Psoas muscle (tissue), 8 donors: ENCODE data around the gene CHST8. TPM values are rescaled to one million over a fixed set of nuclear protein-coding genes. Genes with fewer than 3 reads are reported as not detected.

Source experiments
- ATAC-seq, 4 donors: fragments of 200-7000 bp; cut with Tn5 transposase; one replicate each; pipeline ENCODE4 v1.9.1; 2020; ENCODE audit warnings: moderate library complexity in 3 of 4, mild to moderate bottlenecking in 2 of 4
- DNase-seq, 2 donors: peaks; one replicate each; pipeline ENCODE4 v3.0.0-alpha.2; 2020
- H3K27ac ChIP-seq: fragments of 200-600 bp; one replicate; pipeline ENCODE4 v1.8.0; 2022
- H3K27me3 ChIP-seq, 3 donors: fragments of 200-600 bp in 1 of 3; one replicate each; pipeline versions ENCODE4 v1.6.1 to v1.8.0; 2013 to 2022; ENCODE audit warnings: low read length in 2 of 3, mild to moderate bottlenecking in 2 of 3, moderate library complexity in 1 of 3; ENCODE audit not compliant: insufficient read depth in 3 of 3
- H3K36me3 ChIP-seq, 2 donors: fragments of 200-600 bp in 1 of 2; one replicate each; pipeline versions ENCODE4 v1.6.1 to v1.8.0; 2013 to 2022; ENCODE audit warnings: low read depth in 1 of 2, mild to moderate bottlenecking in 1 of 2, moderate library complexity in 1 of 2; ENCODE audit not compliant: insufficient read depth in 1 of 2
- H3K4me1 ChIP-seq: fragments of 200-600 bp; one replicate; pipeline ENCODE4 v1.8.0; 2022
- H3K4me3 ChIP-seq: fragments of 200-600 bp; one replicate; pipeline ENCODE4 v1.8.0; 2022; ENCODE audit warnings: mild to moderate bottlenecking
- H3K9me3 ChIP-seq: fragments of 200-600 bp; one replicate; pipeline ENCODE4 v1.8.0; 2022
- CTCF ChIP-seq: fragments of 200-600 bp; IDR thresholded peaks from one replicate; pipeline ENCODE4 v1.8.0; 2022; ENCODE audit warnings: antibody characterized with exemption
- WGBS, 3 donors: extraction: QIAGEN DNeasy Blood & Tissue Kit; methylation state at CpG; one replicate each; pipeline versions ENCODE4 v1.1.6 to v1.1.7; 2013; 5-methylcytosine and 5-hydroxymethylcytosine counted together
- intact Hi-C, 2 donors: fragments of 100-400 bp; cut with DNase I; formaldehyde crosslinking; loops; one replicate each; pipeline versions ENCODE4 v1.11.0 to v1.14.2; 2022
- polyA plus RNA-seq, 3 donors: library from polyadenylated mRNA; stranded (reverse); fragments of 200-250 nt; gene quantifications; one replicate each; pipeline ENCODE4 v1.2.3, GENCODE V29; 2013
- total RNA-seq, 4 donors: library from RNA; stranded (reverse); fragmentation: NEBNext Ultra II Directional in 2 of 4; extraction: Animal tissue kit (Norgen Biotek cat#: 25700) in 2 of 4; gene quantifications; one replicate each; pipeline versions ENCODE4 v1.2.1 to v1.2.4, GENCODE V29; 2021 to 2023
- donor health status: healthy with polysubstance abuse.
- donor health status: DM: no; HTN: no; CAD: no; lungs with moderate emphysema.
- donor health status: Bipolar disorder and iron deficiency.
- donor health status: healthy.
- donor health status: DM: yes; HTN: yes; CAD: no.
- donor health status: DM: no; HTN: no; CAD: no.
- donor health status: DM: no; HTN: no; CAD: no.
- donor health status: DM: yes; HTN: yes; CAD: no.

The CHST8 gene
- total and polyA plus RNA-seq, 7 donors, result 0.05 to 0.60 (median 0.23) TPM; not detected in 1

- intact Hi-C loops, result no loop called here
- TF ChIP-seq CTCF, result no peak
- WGBS, 3 donors, result 21 to 27% (median 26%) methylated on average over 4 of the region's 4 CpGs
- DNase-seq (no peak), ATAC-seq (no peak)
- H3K4me1 ChIP-seq, result no peaks in the 10 kb centered on the region
- H3K27ac ChIP-seq, result no peak overlapping the region
- no peak overlapping the region for H3K4me3 ChIP-seq
- peaks cover 20% of the 10 kb centered on the region for H3K9me3 ChIP-seq
- peaks cover 0 to 8% (median 4%) of the 10 kb centered on the region in 3 donors for H3K27me3 ChIP-seq
- H3K36me3 ChIP-seq, result no peaks in the 10 kb centered on the region
These were observed 15.2 kb upstream of the CHST8 start for GRCh38 chr19:33606556-33606955.

GRCh38 chr19:33609353-33609752 is 12.4 kb upstream of the CHST8 start:
- Histone ChIP-seq H3K4me3 (no peak overlapping the region), H3K9me3 (peaks cover 7% of the 10 kb centered on the region), H3K36me3 (no peaks in the 10 kb centered on the region), H3K4me1 (no peaks in the 10 kb centered on the region), H3K27ac (no peak overlapping the region), H3K27me3 (peaks cover 0 to 17% (median 4%) of the 10 kb centered on the region in 3 donors)
- 56 to 82% (median 79%) methylated on average over 1 of the region's 1 CpG for WGBS, 3 donors
- DNase-seq (no peak), ATAC-seq (no peak)
- intact Hi-C loops, result no loop called here
- TF ChIP-seq CTCF, result no peak

GRCh38 chr19:33610588-33610987 is 11.2 kb upstream of the CHST8 start:
- Histone ChIP-seq H3K36me3 (no peaks in the 10 kb centered on the region), H3K4me1 (no peaks in the 10 kb centered on the region), H3K4me3 (no peak overlapping the region), H3K9me3 (peaks cover 7% of the 10 kb centered on the region), H3K27me3 (peaks cover 0 to 12% (median 0%) of the 10 kb centered on the region in 3 donors), H3K27ac (no peak overlapping the region)
- intact Hi-C loops, result no loop called here
- TF ChIP-seq CTCF, result no peak
- ATAC-seq, result no peak
- DNase-seq, result no peak
- WGBS, 3 donors, result 53 to 59% (median 58%) methylated on average over 1 of the region's 1 CpG

GRCh38 chr19:33612928-33613619 is 8.7 kb upstream of the CHST8 start:
- Histone ChIP-seq H3K9me3 (peaks cover 7% of the 10 kb centered on the region), H3K4me3 (no peak overlapping the region), H3K27me3 (peaks cover 0 to 26% (median 6%) of the 10 kb centered on the region in 3 donors), H3K4me1 (no peaks in the 10 kb centered on the region), H3K36me3 (no peaks in the 10 kb centered on the region), H3K27ac (no peak overlapping the region)
- ATAC-seq (no peak), DNase-seq (no peak)
- 58 to 62% (median 62%) methylated on average over 11 of the region's 11 CpGs for WGBS, 3 donors
- TF ChIP-seq CTCF, result no peak
- intact Hi-C loops, result no loop called here

- no peaks in the 10 kb centered on the region for H3K36me3 ChIP-seq
- intact Hi-C loops, result no loop called here
- no peak for ATAC-seq
- H3K4me1 ChIP-seq, result no peaks in the 10 kb centered on the region
- DNase-seq, result no peak
- TF ChIP-seq CTCF, result no peak
- H3K27me3 ChIP-seq, result peaks cover 0 to 26% (median 6%) of the 10 kb centered on the region in 3 donors
- WGBS, 3 donors, result 17 to 22% (median 20%) methylated on average over 3 of the region's 3 CpGs
- no peak overlapping the region for H3K27ac ChIP-seq
- H3K4me3 ChIP-seq, result no peak overlapping the region
- H3K9me3 ChIP-seq, result peaks cover 7% of the 10 kb centered on the region
These were observed 8.1 kb upstream of the CHST8 start for GRCh38 chr19:33613620-33614000.
